OCI-LY1 (cell line): ENCODE data around the gene MFSD11.

ENCODE experiments used
- EZH2 ChIP-seq: fragments of 200-600 bp; sonication (generic), shearing (Covaris generic); IDR thresholded peaks from 2 replicates; pipeline ENCODE4 v1.8.0; 2017; ENCODE audit warnings: borderline replicate concordance, mixed run types, mild to moderate bottlenecking, antibody characterized with exemption, low read length, moderate library complexity, mixed read lengths
- TF ChIP-seq, protein P1 (sequence below): fragments of 200-600 bp; sonication (generic), shearing (Covaris generic); IDR thresholded peaks from 2 replicates; pipeline ENCODE4 v1.5.1; 2017; ENCODE audit warnings: mild to moderate bottlenecking, antibody characterized with exemption, low read length, moderate library complexity, mixed read lengths

DNA sequence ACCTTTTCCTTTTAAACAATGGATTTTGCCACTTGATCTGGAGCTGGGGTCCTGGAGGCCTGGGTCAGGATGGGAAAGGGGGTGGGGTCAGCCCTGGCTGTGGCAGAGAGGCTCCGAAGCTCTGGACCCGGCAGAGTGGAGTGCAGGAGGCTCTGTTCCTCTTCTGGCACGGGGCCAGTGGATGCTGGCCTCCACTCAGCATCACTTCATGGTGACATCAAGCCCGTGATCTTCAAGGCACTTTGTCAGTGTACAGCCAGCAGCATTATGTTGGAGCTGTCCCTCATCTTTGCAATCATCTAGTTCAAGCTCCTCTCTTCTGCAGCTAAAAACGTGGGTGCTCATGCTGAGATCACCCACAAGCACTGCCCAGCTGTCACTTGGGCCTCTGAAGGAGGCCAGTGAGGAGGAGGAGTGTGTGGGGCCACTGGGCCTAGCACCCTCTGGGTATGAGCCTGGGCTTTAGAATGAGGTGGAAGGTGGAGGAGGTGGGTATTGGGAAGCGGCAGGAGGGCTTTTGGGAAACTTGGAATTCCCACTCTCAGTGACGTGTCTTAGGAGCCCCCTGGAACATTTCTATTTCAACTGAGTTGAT, 84.4 kb downstream of the MFSD11 start:
- TF ChIP-seq EZH2: no peak
- TF ChIP-seq, protein P1, sequence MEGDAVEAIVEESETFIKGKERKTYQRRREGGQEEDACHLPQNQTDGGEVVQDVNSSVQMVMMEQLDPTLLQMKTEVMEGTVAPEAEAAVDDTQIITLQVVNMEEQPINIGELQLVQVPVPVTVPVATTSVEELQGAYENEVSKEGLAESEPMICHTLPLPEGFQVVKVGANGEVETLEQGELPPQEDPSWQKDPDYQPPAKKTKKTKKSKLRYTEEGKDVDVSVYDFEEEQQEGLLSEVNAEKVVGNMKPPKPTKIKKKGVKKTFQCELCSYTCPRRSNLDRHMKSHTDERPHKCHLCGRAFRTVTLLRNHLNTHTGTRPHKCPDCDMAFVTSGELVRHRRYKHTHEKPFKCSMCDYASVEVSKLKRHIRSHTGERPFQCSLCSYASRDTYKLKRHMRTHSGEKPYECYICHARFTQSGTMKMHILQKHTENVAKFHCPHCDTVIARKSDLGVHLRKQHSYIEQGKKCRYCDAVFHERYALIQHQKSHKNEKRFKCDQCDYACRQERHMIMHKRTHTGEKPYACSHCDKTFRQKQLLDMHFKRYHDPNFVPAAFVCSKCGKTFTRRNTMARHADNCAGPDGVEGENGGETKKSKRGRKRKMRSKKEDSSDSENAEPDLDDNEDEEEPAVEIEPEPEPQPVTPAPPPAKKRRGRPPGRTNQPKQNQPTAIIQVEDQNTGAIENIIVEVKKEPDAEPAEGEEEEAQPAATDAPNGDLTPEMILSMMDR: no peak
